ENCODE measurements around the gene DTYMK. TPM values are rescaled to one million over a fixed set of nuclear protein-coding genes. Genes with fewer than 3 reads are reported as not detected.

The DTYMK gene
- total and polyA plus RNA-seq, 2 of the 8 experiments (the other 6 are each of a cell fraction or from before 2014, with no cell fraction given) = 58.3 to 69.9 TPM

DNA sequence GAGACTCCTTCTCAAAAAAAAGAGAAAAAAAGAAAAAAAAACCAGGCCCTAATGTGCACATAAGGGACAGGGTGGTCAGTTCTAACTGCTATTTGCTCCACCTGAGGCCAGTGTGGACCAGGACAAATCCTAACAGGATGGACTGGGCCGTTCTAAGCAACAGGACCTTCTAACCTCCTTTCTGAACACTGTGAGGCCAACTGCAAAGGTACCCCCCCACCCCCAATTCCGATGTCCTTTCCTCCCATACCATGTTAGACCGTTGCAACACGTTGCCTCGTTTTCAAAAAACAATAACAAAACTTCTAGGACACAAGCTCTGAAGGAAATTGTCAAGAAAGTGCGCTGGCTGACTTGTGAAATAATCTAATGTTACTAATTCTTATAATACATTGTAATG lies 50.9 kb downstream of the DTYMK start (continued):
- TF ChIP-seq, protein P1, sequence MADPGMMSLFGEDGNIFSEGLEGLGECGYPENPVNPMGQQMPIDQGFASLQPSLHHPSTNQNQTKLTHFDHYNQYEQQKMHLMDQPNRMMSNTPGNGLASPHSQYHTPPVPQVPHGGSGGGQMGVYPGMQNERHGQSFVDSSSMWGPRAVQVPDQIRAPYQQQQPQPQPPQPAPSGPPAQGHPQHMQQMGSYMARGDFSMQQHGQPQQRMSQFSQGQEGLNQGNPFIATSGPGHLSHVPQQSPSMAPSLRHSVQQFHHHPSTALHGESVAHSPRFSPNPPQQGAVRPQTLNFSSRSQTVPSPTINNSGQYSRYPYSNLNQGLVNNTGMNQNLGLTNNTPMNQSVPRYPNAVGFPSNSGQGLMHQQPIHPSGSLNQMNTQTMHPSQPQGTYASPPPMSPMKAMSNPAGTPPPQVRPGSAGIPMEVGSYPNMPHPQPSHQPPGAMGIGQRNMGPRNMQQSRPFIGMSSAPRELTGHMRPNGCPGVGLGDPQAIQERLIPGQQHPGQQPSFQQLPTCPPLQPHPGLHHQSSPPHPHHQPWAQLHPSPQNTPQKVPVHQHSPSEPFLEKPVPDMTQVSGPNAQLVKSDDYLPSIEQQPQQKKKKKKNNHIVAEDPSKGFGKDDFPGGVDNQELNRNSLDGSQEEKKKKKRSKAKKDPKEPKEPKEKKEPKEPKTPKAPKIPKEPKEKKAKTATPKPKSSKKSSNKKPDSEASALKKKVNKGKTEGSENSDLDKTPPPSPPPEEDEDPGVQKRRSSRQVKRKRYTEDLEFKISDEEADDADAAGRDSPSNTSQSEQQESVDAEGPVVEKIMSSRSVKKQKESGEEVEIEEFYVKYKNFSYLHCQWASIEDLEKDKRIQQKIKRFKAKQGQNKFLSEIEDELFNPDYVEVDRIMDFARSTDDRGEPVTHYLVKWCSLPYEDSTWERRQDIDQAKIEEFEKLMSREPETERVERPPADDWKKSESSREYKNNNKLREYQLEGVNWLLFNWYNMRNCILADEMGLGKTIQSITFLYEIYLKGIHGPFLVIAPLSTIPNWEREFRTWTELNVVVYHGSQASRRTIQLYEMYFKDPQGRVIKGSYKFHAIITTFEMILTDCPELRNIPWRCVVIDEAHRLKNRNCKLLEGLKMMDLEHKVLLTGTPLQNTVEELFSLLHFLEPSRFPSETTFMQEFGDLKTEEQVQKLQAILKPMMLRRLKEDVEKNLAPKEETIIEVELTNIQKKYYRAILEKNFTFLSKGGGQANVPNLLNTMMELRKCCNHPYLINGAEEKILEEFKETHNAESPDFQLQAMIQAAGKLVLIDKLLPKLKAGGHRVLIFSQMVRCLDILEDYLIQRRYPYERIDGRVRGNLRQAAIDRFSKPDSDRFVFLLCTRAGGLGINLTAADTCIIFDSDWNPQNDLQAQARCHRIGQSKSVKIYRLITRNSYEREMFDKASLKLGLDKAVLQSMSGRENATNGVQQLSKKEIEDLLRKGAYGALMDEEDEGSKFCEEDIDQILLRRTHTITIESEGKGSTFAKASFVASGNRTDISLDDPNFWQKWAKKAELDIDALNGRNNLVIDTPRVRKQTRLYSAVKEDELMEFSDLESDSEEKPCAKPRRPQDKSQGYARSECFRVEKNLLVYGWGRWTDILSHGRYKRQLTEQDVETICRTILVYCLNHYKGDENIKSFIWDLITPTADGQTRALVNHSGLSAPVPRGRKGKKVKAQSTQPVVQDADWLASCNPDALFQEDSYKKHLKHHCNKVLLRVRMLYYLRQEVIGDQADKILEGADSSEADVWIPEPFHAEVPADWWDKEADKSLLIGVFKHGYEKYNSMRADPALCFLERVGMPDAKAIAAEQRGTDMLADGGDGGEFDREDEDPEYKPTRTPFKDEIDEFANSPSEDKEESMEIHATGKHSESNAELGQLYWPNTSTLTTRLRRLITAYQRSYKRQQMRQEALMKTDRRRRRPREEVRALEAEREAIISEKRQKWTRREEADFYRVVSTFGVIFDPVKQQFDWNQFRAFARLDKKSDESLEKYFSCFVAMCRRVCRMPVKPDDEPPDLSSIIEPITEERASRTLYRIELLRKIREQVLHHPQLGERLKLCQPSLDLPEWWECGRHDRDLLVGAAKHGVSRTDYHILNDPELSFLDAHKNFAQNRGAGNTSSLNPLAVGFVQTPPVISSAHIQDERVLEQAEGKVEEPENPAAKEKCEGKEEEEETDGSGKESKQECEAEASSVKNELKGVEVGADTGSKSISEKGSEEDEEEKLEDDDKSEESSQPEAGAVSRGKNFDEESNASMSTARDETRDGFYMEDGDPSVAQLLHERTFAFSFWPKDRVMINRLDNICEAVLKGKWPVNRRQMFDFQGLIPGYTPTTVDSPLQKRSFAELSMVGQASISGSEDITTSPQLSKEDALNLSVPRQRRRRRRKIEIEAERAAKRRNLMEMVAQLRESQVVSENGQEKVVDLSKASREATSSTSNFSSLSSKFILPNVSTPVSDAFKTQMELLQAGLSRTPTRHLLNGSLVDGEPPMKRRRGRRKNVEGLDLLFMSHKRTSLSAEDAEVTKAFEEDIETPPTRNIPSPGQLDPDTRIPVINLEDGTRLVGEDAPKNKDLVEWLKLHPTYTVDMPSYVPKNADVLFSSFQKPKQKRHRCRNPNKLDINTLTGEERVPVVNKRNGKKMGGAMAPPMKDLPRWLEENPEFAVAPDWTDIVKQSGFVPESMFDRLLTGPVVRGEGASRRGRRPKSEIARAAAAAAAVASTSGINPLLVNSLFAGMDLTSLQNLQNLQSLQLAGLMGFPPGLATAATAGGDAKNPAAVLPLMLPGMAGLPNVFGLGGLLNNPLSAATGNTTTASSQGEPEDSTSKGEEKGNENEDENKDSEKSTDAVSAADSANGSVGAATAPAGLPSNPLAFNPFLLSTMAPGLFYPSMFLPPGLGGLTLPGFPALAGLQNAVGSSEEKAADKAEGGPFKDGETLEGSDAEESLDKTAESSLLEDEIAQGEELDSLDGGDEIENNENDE (IDR thresholded peaks at IDR 0.05; ENCODE audit: insufficient replicate concordance, low read length) = no peak
- TF ChIP-seq NANOG (IDR thresholded peaks at IDR 0.05; ENCODE audit: insufficient read depth, low read depth, low read length, poor library complexity, severe bottlenecking) (no peak), GABPA (IDR thresholded peaks at IDR 0.05; ENCODE audit: borderline replicate concordance, insufficient read depth, low read length) (no peak), PHF8 (conservative IDR thresholded peaks at IDR 0.05; ENCODE audit: low read depth, low read length) (no peak), MAFK (IDR thresholded peaks at IDR 0.05; ENCODE audit: low read depth, low read length) (no peak), CHD2 (IDR thresholded peaks at IDR 0.05; ENCODE audit: low read length) (no peak), JUN (IDR thresholded peaks at IDR 0.05; ENCODE audit: low read depth, low read length) (no peak), RAD21 (IDR thresholded peaks at IDR 0.05 in 1 of 2, conservative IDR thresholded peaks at IDR 0.05 in 1 of 2; ENCODE audit: low read depth in 2 of 2, low read length in 2 of 2) (no peak), RFX5 (IDR thresholded peaks at IDR 0.05; ENCODE audit: borderline replicate concordance, low read depth, low read length) (no peak), EP300 (IDR thresholded peaks at IDR 0.05; ENCODE audit: borderline replicate concordance in 1 of 2, low read depth in 2 of 2, low read length in 2 of 2) (no peak), EZH2 (IDR thresholded peaks at IDR 0.05; ENCODE audit: low read depth, low read length, severe bottlenecking) (no peak)
